B cell (primary cell): ENCODE data around the gene IL13RA1. TPM values are rescaled to one million over a fixed set of nuclear protein-coding genes. Genes with fewer than 3 reads are reported as not detected.
"Not testable (repeated sequence)": the region's sequence is repeated elsewhere in the genome, so short reads cannot be mapped to it uniquely, and the experiment has no call there.

Experiments used
- ATAC-seq: fragments of 200-7000 bp; cut with Tn5 transposase; one replicate; pipeline ENCODE4 v1.10.0; 2021; ENCODE audit warnings: low read depth, mild to moderate bottlenecking, moderate number of reproducible peaks, moderate library complexity
- CTCF ChIA-PET: fragments of 350-600 bp; sonication (Branson Sonifier 250); formaldehyde crosslinking; loops from one replicate; lab custom pipeline; 2021; ENCODE audit warnings: antibody characterized with exemption, inconsistent platforms; lab: Charles Lee
- POLR2A ChIA-PET: fragments of 350-600 bp; sonication (Branson Sonifier 250); formaldehyde crosslinking; loops from one replicate; lab custom pipeline; 2021; ENCODE audit warnings: antibody characterized with exemption; lab: Charles Lee
- DNase-seq: peaks from one replicate; pipeline ENCODE4 v3.0.0; 2013
- H2AFZ ChIP-seq: 2 replicates; pipeline ENCODE4 v1.6.1; 2012; ENCODE audit warnings: mild to moderate bottlenecking, low read depth, low read length; ENCODE audit not compliant: insufficient read depth, poor library complexity, severe bottlenecking
- H3K27ac ChIP-seq, 2 donors: 1 replicate in 1 of 2; 2 replicates in 1 of 2; pipeline ENCODE4 v1.5.1; 2012 to 2013; ENCODE audit warnings: low read length in 2 of 2, mild to moderate bottlenecking in 2 of 2, moderate library complexity in 1 of 2
- H3K27me3 ChIP-seq, 4 experiments: fragments of 200-600 bp in 1 of 4; sonication (generic) in 1 of 4; replicated peaks in 1 of 4; 1 replicate in 2 of 4; 2 replicates in 2 of 4; pipeline versions ENCODE4 v1.6.1 to v1.7.0; 2013 to 2016; ENCODE audit warnings: low read length in 3 of 4, mild to moderate bottlenecking in 2 of 4, mixed read lengths in 1 of 4, moderate library complexity in 1 of 4; ENCODE audit not compliant: insufficient read depth in 4 of 4, control insufficient read depth in 3 of 4; ENCODE audit errors: control extremely low read depth in 1 of 4
- H3K36me3 ChIP-seq, 2 experiments: replicated peaks in 1 of 2; 1 replicate in 1 of 2; 2 replicates in 1 of 2; pipeline versions ENCODE4 v1.6.1 to v1.7.1; 2013; ENCODE audit warnings: low read length in 1 of 2; ENCODE audit not compliant: insufficient read depth in 2 of 2, control insufficient read depth in 1 of 2; ENCODE audit errors: control extremely low read depth in 1 of 2, extremely low read depth in 1 of 2
- H3K4me1 ChIP-seq, 2 donors: fragments of 200-600 bp in 1 of 2; sonication (generic) in 1 of 2; 1 replicate in 1 of 2; 2 replicates in 1 of 2; pipeline versions ENCODE4 v1.5.1 to v1.6.1; 2013 to 2017; ENCODE audit warnings: low read length in 2 of 2; ENCODE audit not compliant: control insufficient read depth in 2 of 2, insufficient read depth in 2 of 2
- H3K4me2 ChIP-seq: replicated peaks from 2 replicates; pipeline ENCODE3; 2012; ENCODE audit warnings: mild to moderate bottlenecking, low read depth, low read length; ENCODE audit not compliant: poor library complexity, severe bottlenecking
- H3K4me3 ChIP-seq, 5 experiments: fragments of 200-600 bp in 1 of 5; sonication (generic) in 1 of 5; 1 replicate in 3 of 5; 2 replicates in 2 of 5; pipeline versions ENCODE4 v1.5.1 to v1.7.0; 2011 to 2016; ENCODE audit warnings: low read length in 4 of 5, mild to moderate bottlenecking in 4 of 5, low read depth in 2 of 5, control low read depth in 1 of 5, moderate library complexity in 1 of 5; ENCODE audit not compliant: insufficient read depth in 1 of 5; ENCODE audit errors: control extremely low read depth in 1 of 5, extremely low read depth in 1 of 5
- H3K79me2 ChIP-seq: fragments of 200-600 bp; sonication (generic); one replicate; pipeline ENCODE4 v1.6.0; 2016; ENCODE audit warnings: low read length; ENCODE audit not compliant: control insufficient read depth, insufficient read depth
- H3K9ac ChIP-seq: fragments of 200-600 bp; sonication (generic); 2 replicates; pipeline ENCODE4 v1.6.1; 2017; ENCODE audit warnings: mild to moderate bottlenecking, low read length, moderate library complexity
- H3K9me3 ChIP-seq, 3 donors: one replicate each; pipeline versions ENCODE4 v1.6.1 to v1.7.1; 2013; ENCODE audit warnings: low read length in 2 of 3; ENCODE audit not compliant: control insufficient read depth in 2 of 3, insufficient read depth in 1 of 3; ENCODE audit errors: control extremely low read depth in 1 of 3
- H4K20me1 ChIP-seq: 2 replicates; pipeline ENCODE4 v1.6.0; 2012; ENCODE audit warnings: mild to moderate bottlenecking, low read length; ENCODE audit not compliant: insufficient read depth, control insufficient read depth, poor library complexity, severe bottlenecking
- H3K27ac Mint-ChIP-seq: one replicate; pipeline ENCODE4 v1.8.0; 2021; ENCODE audit warnings: mixed read lengths
- H3K27me3 Mint-ChIP-seq: one replicate; pipeline ENCODE4 v1.8.0; 2021; ENCODE audit warnings: mixed read lengths
- H3K4me1 Mint-ChIP-seq: one replicate; pipeline ENCODE4 v1.8.0; 2021; ENCODE audit warnings: mixed read lengths
- H3K4me3 Mint-ChIP-seq: one replicate; pipeline ENCODE4 v1.8.0; 2021; ENCODE audit warnings: mixed read lengths
- H3K9me3 Mint-ChIP-seq: one replicate; pipeline ENCODE4 v1.8.0; 2022; ENCODE audit warnings: mixed read lengths; ENCODE audit not compliant: insufficient read depth
- EZH2 ChIP-seq: IDR thresholded peaks from 2 replicates; pipeline ENCODE4 v1.6.1; 2012; ENCODE audit warnings: borderline replicate concordance, low read depth, mild to moderate bottlenecking, moderate library complexity, low read length; ENCODE audit not compliant: insufficient read depth, poor library complexity, severe bottlenecking
- WGBS: methylation state at CpG from one replicate; pipeline ENCODE4 v1.1.5; 2013; ENCODE audit warnings: missing lambda C conversion rate; ENCODE audit not compliant: insufficient coverage; 5-methylcytosine and 5-hydroxymethylcytosine counted together
- intact Hi-C: fragments of 100-400 bp; cut with micrococcal nuclease; formaldehyde crosslinking; loops from one replicate; pipeline ENCODE4 v1.10.0; 2022
- polyA plus RNA-seq: library from polyadenylated mRNA; depleted of rRNA; stranded (reverse); fragments of >200 nt; gene quantifications from 2 replicates; pipeline ENCODE4 v1.2.3, GENCODE V29; 2012
- total RNA-seq, 2 donors: library from RNA; stranded (reverse); fragments of 120-200 nt in 1 of 2; gene quantifications; 1 replicate in 1 of 2; 2 replicates in 1 of 2; pipeline versions ENCODE4 v1.2.3 to v1.2.4, GENCODE V29; 2013 to 2022
- TF ChIP-seq, protein P1 (sequence below): fragments of 200-600 bp; IDR thresholded peaks from one replicate; pipeline ENCODE4 v1.8.0; 2022; ENCODE audit warnings: antibody characterized with exemption, mild to moderate bottlenecking

Gene IL13RA1
- total and polyA plus RNA-seq, 2 donors (not counting 1 experiment from before 2014, with no cell fraction given), result 9.2 to 36.1 TPM

- Histone ChIP-seq H3K4me1 (peaks cover 23 to 26% of the 10 kb centered on the region in 2 donors), H3K9ac (no peak overlapping the region), H3K27ac (no peak overlapping the region), H4K20me1 (no peaks in the 10 kb centered on the region), H2AFZ (no peak overlapping the region), H3K4me2 (no peak overlapping the region), H3K9me3 (no peaks in the 10 kb centered on the region), H3K36me3 (no peaks in the 10 kb centered on the region), H3K27me3 (no peaks in the 10 kb centered on the region), H3K79me2 (no peaks in the 10 kb centered on the region), H3K4me3 (no peak overlapping the region)
- CTCF ChIA-PET, result no interaction called here
- POLR2A ChIA-PET, result interaction anchor here (1.1 kb wide), 1 partner anchor 14 kb away, joined by 6 read pairs; no protein-coding TSS in a partner anchor
- H3K9me3 Mint-ChIP-seq, result no peaks in the 10 kb centered on the region
- intact Hi-C loops, result no loop called here
- H3K4me1 Mint-ChIP-seq, result peaks cover 36% of the 10 kb centered on the region
- H3K27me3 Mint-ChIP-seq, result no peaks in the 10 kb centered on the region
- peak overlapping the region; percentile 32 for H3K27ac Mint-ChIP-seq
- H3K4me3 Mint-ChIP-seq, result no peak overlapping the region
- ATAC-seq (no peak), DNase-seq (no peak)
- no peak for TF ChIP-seq EZH2
- TF ChIP-seq, protein P1, sequence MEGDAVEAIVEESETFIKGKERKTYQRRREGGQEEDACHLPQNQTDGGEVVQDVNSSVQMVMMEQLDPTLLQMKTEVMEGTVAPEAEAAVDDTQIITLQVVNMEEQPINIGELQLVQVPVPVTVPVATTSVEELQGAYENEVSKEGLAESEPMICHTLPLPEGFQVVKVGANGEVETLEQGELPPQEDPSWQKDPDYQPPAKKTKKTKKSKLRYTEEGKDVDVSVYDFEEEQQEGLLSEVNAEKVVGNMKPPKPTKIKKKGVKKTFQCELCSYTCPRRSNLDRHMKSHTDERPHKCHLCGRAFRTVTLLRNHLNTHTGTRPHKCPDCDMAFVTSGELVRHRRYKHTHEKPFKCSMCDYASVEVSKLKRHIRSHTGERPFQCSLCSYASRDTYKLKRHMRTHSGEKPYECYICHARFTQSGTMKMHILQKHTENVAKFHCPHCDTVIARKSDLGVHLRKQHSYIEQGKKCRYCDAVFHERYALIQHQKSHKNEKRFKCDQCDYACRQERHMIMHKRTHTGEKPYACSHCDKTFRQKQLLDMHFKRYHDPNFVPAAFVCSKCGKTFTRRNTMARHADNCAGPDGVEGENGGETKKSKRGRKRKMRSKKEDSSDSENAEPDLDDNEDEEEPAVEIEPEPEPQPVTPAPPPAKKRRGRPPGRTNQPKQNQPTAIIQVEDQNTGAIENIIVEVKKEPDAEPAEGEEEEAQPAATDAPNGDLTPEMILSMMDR, result no peak
- no CpG with 5 or more reads among the region's 1 CpG for WGBS
These were observed 12.9 kb upstream of the IL13RA1 start for GRCh38 chrX:118714521-118714920.

DNA sequence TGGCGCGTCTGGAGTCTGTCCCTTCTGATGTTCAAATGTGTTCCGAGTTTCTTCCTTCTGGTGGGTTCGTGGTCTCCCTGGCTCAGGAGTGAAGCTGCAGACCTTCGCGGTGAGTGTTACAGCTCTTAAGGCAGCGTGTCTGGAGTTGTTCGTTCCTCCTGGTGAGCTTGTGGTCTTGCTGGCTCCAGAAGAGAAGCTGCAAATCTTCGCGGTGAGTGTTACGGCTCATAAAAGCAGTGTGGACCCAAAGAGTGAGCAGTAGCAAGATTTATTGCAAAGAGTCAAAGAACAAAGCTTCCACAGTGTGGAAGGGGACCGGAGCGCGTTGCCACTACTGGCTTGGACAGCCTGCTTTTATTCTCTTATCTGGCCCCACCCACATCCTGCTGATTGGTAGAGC, 11.5 kb upstream of the IL13RA1 start:
- H3K27me3 Mint-ChIP-seq, H3K4me2 ChIP-seq, H3K79me2 ChIP-seq, H3K27me3 ChIP-seq, H3K9me3 ChIP-seq, H2AFZ ChIP-seq, H3K9me3 Mint-ChIP-seq, H4K20me1 ChIP-seq, H3K9ac ChIP-seq, CTCF ChIA-PET, H3K4me3 ChIP-seq, intact Hi-C loops, ATAC-seq, POLR2A ChIA-PET, DNase-seq, H3K36me3 ChIP-seq, H3K27ac ChIP-seq: not testable (repeated sequence)
- Mint-ChIP-seq H3K4me1 (peaks cover 42% of the 10 kb centered on the region), H3K4me3 (peak overlapping the region; percentile 34), H3K27ac (peak overlapping the region; percentile 46)
- H3K4me1 ChIP-seq, result peaks cover 36 to 40% of the 10 kb centered on the region in 2 donors
- WGBS, result no CpG with 5 or more reads among the region's 14 CpGs

- H3K9ac ChIP-seq, intact Hi-C loops, H3K27me3 Mint-ChIP-seq, H2AFZ ChIP-seq, POLR2A ChIA-PET, H3K27me3 ChIP-seq, H3K4me2 ChIP-seq, ATAC-seq, H3K36me3 ChIP-seq, DNase-seq, CTCF ChIA-PET, H3K9me3 ChIP-seq, H3K27ac Mint-ChIP-seq, H3K27ac ChIP-seq, H3K9me3 Mint-ChIP-seq, H3K4me3 ChIP-seq, H3K79me2 ChIP-seq, H4K20me1 ChIP-seq, H3K4me3 Mint-ChIP-seq: not testable (repeated sequence)
- peaks cover 40 to 43% of the 10 kb centered on the region in 2 donors for H3K4me1 ChIP-seq
- peaks cover 47% of the 10 kb centered on the region for H3K4me1 Mint-ChIP-seq
- WGBS, result 99% methylated on average over 19 of the region's 28 CpGs
These were observed 10.6 kb upstream of the IL13RA1 start for GRCh38 chrX:118716833-118717232.
